Fibroblast of pulmonary artery (primary cell): ENCODE measurements around the gene SPAG16.

ENCODE experiments used
- DNase-seq: peaks from one replicate; pipeline ENCODE4 v3.0.0-alpha.2; 2010; ENCODE audit warnings: low read depth
- H3K4me3 ChIP-seq: replicated peaks from 2 replicates; pipeline ENCODE4 v1.5.1; 2011; ENCODE audit warnings: low read depth, mild to moderate bottlenecking, control low read depth, low read length, moderate library complexity
- CTCF ChIP-seq: IDR thresholded peaks from 2 replicates; pipeline ENCODE4 v1.5.1; 2011; ENCODE audit warnings: mild to moderate bottlenecking, control low read depth, low read length, inconsistent platforms; ENCODE audit errors: missing control alignments

Gene SPAG16

GRCh38 chr2:213455316-213456008 lies 171.2 kb downstream of the SPAG16 start:
- TF ChIP-seq CTCF = no peak

GRCh38 chr2:213475433-213475832 lies 191.2 kb downstream of the SPAG16 start:
- peak; percentile 3 for DNase-seq
- TF ChIP-seq CTCF = no peak
- no peak overlapping the region for H3K4me3 ChIP-seq

More at GRCh38 chr2:213455316-213456008, 171.2 kb downstream of the SPAG16 start:
- H3K4me3 ChIP-seq = no peak overlapping the region
- DNase-seq = no peak

GRCh38 chr2:213476641-213477040 lies 192.4 kb downstream of the SPAG16 start:
- TF ChIP-seq CTCF = no peak

GRCh38 chr2:213490087-213490486 lies 205.8 kb downstream of the SPAG16 start:
- no peak overlapping the region for H3K4me3 ChIP-seq
- DNase-seq = no peak
- no peak for TF ChIP-seq CTCF

More at GRCh38 chr2:213476641-213477040, 192.4 kb downstream of the SPAG16 start:
- no peak for DNase-seq
- H3K4me3 ChIP-seq = no peak overlapping the region

- H3K4me3 ChIP-seq = no peak overlapping the region
- TF ChIP-seq CTCF = no peak
These were observed 207.1 kb downstream of the SPAG16 start for GRCh38 chr2:213491376-213491775.

GRCh38 chr2:213496226-213496625 lies 212.0 kb downstream of the SPAG16 start:
- no peak for DNase-seq
- no peak for TF ChIP-seq CTCF

More at GRCh38 chr2:213491376-213491775, 207.1 kb downstream of the SPAG16 start:
- DNase-seq = no peak

GRCh38 chr2:213500881-213501280 lies 216.6 kb downstream of the SPAG16 start:
- no peak for DNase-seq
- no peak overlapping the region for H3K4me3 ChIP-seq
- TF ChIP-seq CTCF = no peak

More at GRCh38 chr2:213496226-213496625, 212.0 kb downstream of the SPAG16 start:
- H3K4me3 ChIP-seq = no peak overlapping the region
